A549 (cell line): Measurements from ENCODE around the gene ZNHIT2. TPM values are rescaled to one million over a fixed set of nuclear protein-coding genes. Genes with fewer than 3 reads are reported as not detected.

Experiments used
- ATAC-seq, 2 experiments: fragments of 200-7000 bp in 1 of 2; fragments of >200 bp in 1 of 2; cut with Nextera tagmentation in 1 of 2; cut with Tn5 transposase in 1 of 2; 3 replicates each; pipeline versions ENCODE4 v1.8.0 to v1.9.1; 2018 to 2020; ENCODE audit warnings: mild to moderate bottlenecking in 1 of 2, moderate library complexity in 1 of 2
- CTCF ChIA-PET: fragments of 300-600 bp; sonication (Branson Sonifier 250); formaldehyde crosslinking; extraction: SDS; loops from one replicate; lab custom pipeline; 2021; ENCODE audit warnings: antibody characterized with exemption, inconsistent platforms; lab: Yijun Ruan, JAX
- POLR2A ChIA-PET: fragments of 350-600 bp; formaldehyde crosslinking; extraction: SDS; loops from one replicate; lab custom pipeline; 2021; ENCODE audit warnings: antibody characterized with exemption, inconsistent platforms; lab: Yijun Ruan, JAX
- DNase-seq, 2 experiments: peaks; one replicate each; pipeline versions ENCODE4 v3.0.0 to v3.0.0-alpha.2; 2011 to 2016; ENCODE audit warnings: low read depth in 1 of 2, low spot score in 1 of 2
- FAIRE-seq: peaks from 2 replicates; lab custom pipeline; 2011; peaks lifted over from hg19 to GRCh38; lab: Jason Lieb, UNC
- H3K27ac ChIP-seq, 2 experiments: fragments of >200 bp; sonication (Bioruptor Twin); formaldehyde crosslinking; 3 replicates each; pipeline ENCODE4 v1.5.1; 2016 to 2017
- H3K4me1 ChIP-seq: fragments of >200 bp; sonication (Bioruptor Twin); formaldehyde crosslinking; 3 replicates; pipeline ENCODE4 v1.6.1; 2016
- H3K4me2 ChIP-seq: fragments of >200 bp; sonication (Bioruptor Twin); formaldehyde crosslinking; 3 replicates; pipeline ENCODE4 v1.6.1; 2016
- H3K4me3 ChIP-seq: fragments of >200 bp; sonication (Bioruptor Twin); formaldehyde crosslinking; 3 replicates; pipeline ENCODE4 v1.5.1; 2016
- H3K9me3 ChIP-seq: fragments of >200 bp; sonication (Bioruptor Twin); formaldehyde crosslinking; 3 replicates; pipeline ENCODE4 v1.6.1; 2016
- CEBPB ChIP-seq, 2 experiments: fragments of >200 bp in 1 of 2; sonication (Bioruptor Twin) in 1 of 2; formaldehyde crosslinking in 1 of 2; IDR thresholded peaks; 2 replicates each; pipeline ENCODE4 v1.6.1; 2012 to 2016
- CHD2 ChIP-seq: fragments of 150-350 bp; IDR thresholded peaks from 2 replicates; pipeline ENCODE4 v1.6.1; 2014; ENCODE audit warnings: low read length; ENCODE audit not compliant: partially characterized antibody
- CHD4 ChIP-seq: fragments of 200-600 bp; sonication (generic); IDR thresholded peaks from 2 replicates; pipeline ENCODE4 v1.6.1; 2016; ENCODE audit warnings: antibody characterized with exemption, mild to moderate bottlenecking, borderline replicate concordance
- EHMT2 ChIP-seq: fragments of 200-600 bp; sonication (generic); IDR thresholded peaks from 2 replicates; pipeline ENCODE4 v1.6.1; 2016; ENCODE audit warnings: antibody characterized with exemption, low read depth, mild to moderate bottlenecking, moderate library complexity
- EP300 ChIP-seq, 2 experiments: fragments of >200 bp; sonication (Bioruptor Twin); formaldehyde crosslinking; IDR thresholded peaks; 2 replicates in 1 of 2; 3 replicates in 1 of 2; pipeline ENCODE4 v1.6.1; 2016 to 2017
- FOSB ChIP-seq: fragments of 250-450 bp; sonication (Bioruptor Pico); IDR thresholded peaks from 2 replicates; pipeline ENCODE4 v1.5.0; 2020; ENCODE audit warnings: mild to moderate bottlenecking, moderate library complexity
- FOXS1 ChIP-seq: fragments of 250-450 bp; sonication (Bioruptor Pico); IDR thresholded peaks from 2 replicates; pipeline ENCODE4 v1.5.0; 2020; ENCODE audit warnings: mild to moderate bottlenecking, moderate library complexity
- HOXB13 ChIP-seq: fragments of 250-450 bp; sonication (Bioruptor Pico); IDR thresholded peaks from 2 replicates; pipeline ENCODE4 v1.5.0; 2020; ENCODE audit warnings: low read depth, mild to moderate bottlenecking, moderate library complexity
- JUN ChIP-seq, 2 experiments: fragments of >200 bp; sonication (Bioruptor Twin); formaldehyde crosslinking; IDR thresholded peaks; 2 replicates in 1 of 2; 3 replicates in 1 of 2; pipeline ENCODE4 v1.6.1; 2016 to 2017
- JUNB ChIP-seq: fragments of >200 bp; sonication (Bioruptor Twin); formaldehyde crosslinking; IDR thresholded peaks from 2 replicates; pipeline ENCODE4 v1.6.1; 2016
- NFE2L2 ChIP-seq: fragments of 150-350 bp; conservative IDR thresholded peaks from 2 replicates; pipeline ENCODE4 v1.6.1; 2014; ENCODE audit warnings: low read length
- RAD21 ChIP-seq, 2 experiments: fragments of >200 bp in 1 of 2; sonication (Bioruptor Twin) in 1 of 2; formaldehyde crosslinking in 1 of 2; IDR thresholded peaks in 1 of 2; conservative IDR thresholded peaks in 1 of 2; 2 replicates in 1 of 2; 3 replicates in 1 of 2; pipeline ENCODE4 v1.6.1; 2012 to 2018; ENCODE audit warnings: inconsistent platforms in 1 of 2
- RARB ChIP-seq: fragments of 250-450 bp; sonication (Bioruptor Pico); IDR thresholded peaks from 2 replicates; pipeline ENCODE4 v1.8.0; 2021; ENCODE audit warnings: mild to moderate bottlenecking, moderate library complexity
- TP53 ChIP-seq: fragments of 250-450 bp; sonication (Bioruptor Pico); IDR thresholded peaks from 2 replicates; pipeline ENCODE4 v1.5.0; 2021; ENCODE audit warnings: mild to moderate bottlenecking, moderate library complexity
- ZSCAN20 ChIP-seq: fragments of 250-450 bp; sonication (Bioruptor Pico); IDR thresholded peaks from 2 replicates; pipeline ENCODE4 v1.8.0; 2022; ENCODE audit warnings: mild to moderate bottlenecking, moderate library complexity
- WGBS: methylation state at CpG from one replicate; pipeline ENCODE4 v1.1.6; 2017; ENCODE audit errors: missing lambda C conversion rate; 5-methylcytosine and 5-hydroxymethylcytosine counted together
- polyA plus RNA-seq, 4 experiments: library from polyadenylated mRNA; depleted of rRNA in 3 of 4; stranded (reverse); fragments of >200 nt; fragmentation: RNase III in 1 of 4; extraction: RNeasy Plus Mini Kit Qiagen cat#74134 plus additional on column Dnase treatment in 1 of 4; gene quantifications; 2 replicates in 3 of 4; 3 replicates in 1 of 4; pipeline ENCODE4 v1.2.3, GENCODE V29; 2011 to 2017
- TF ChIP-seq, protein P1 (sequence below): IDR thresholded peaks from 2 replicates; pipeline ENCODE4 v1.6.1; 2012
- TF ChIP-seq, protein P2 (sequence below): fragments of >200 bp; sonication (Bioruptor Twin); formaldehyde crosslinking; IDR thresholded peaks from 2 replicates; pipeline ENCODE4 v1.6.1; 2016
- TF ChIP-seq, protein P3 (sequence below): fragments of 250-450 bp; sonication (Bioruptor Pico); IDR thresholded peaks from 2 replicates; pipeline ENCODE4 v1.5.0; 2021; ENCODE audit warnings: mild to moderate bottlenecking, moderate library complexity, borderline replicate concordance
- TF ChIP-seq, protein P4 (sequence below): fragments of >200 bp; sonication (Bioruptor Twin); formaldehyde crosslinking; IDR thresholded peaks from 3 replicates; pipeline ENCODE4 v1.6.1; 2016
- TF ChIP-seq, protein P5 (sequence below): IDR thresholded peaks from 2 replicates; pipeline ENCODE4 v1.6.1; 2012
- TF ChIP-seq, protein P6 (sequence below): fragments of 450-650 bp; IDR thresholded peaks from 2 replicates; pipeline ENCODE4 v1.6.1; 2014; ENCODE audit warnings: antibody characterized with exemption
- TF ChIP-seq, protein P7 (sequence below): fragments of 200-600 bp; sonication (generic); IDR thresholded peaks from 2 replicates; pipeline ENCODE4 v1.6.1; 2016; ENCODE audit warnings: antibody characterized with exemption, mild to moderate bottlenecking, moderate library complexity

ZNHIT2 gene
- polyA plus RNA-seq, 2 of the 4 experiments (the other 2 are of a cell fraction) = 5.5 to 13.5 TPM

DNA sequence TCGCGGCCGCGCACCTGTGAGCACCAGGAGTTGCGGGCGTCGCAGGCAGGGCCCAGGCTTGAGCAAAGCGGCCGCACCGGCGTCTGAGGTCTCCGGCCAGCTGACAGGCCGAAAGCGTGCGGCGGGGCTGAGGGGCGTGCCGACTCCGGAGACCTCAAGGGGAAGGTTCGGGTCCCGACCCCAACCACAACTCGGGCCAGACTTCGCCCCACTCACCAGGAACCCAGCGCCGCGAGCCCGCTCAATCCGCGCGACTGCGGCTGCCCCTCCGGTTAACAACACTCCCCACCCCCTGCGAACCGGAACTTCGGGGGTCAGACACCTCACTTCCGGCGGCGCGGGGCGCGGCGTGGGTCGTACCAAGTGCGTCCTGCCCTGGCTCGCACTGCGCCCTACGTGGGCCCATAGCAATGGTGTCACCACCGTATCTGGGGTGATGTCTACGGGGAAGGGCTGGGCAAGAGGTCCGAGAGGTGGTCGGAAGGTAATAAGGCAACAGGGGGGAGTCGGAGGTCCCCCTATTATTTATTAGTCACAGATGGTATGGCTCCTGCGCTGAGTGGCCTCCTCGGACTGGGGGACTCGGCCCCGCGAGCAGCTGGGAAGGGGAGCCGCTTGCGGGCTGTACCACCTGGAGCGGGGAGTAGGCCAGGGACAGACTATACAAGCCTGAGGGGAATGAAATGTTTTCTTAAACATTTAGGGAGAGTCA, 16.9 kb upstream of the ZNHIT2 start, which contains the start of gene SYVN1 (continued):
- no peak for TF ChIP-seq CHD4
- TF ChIP-seq, protein P1, sequence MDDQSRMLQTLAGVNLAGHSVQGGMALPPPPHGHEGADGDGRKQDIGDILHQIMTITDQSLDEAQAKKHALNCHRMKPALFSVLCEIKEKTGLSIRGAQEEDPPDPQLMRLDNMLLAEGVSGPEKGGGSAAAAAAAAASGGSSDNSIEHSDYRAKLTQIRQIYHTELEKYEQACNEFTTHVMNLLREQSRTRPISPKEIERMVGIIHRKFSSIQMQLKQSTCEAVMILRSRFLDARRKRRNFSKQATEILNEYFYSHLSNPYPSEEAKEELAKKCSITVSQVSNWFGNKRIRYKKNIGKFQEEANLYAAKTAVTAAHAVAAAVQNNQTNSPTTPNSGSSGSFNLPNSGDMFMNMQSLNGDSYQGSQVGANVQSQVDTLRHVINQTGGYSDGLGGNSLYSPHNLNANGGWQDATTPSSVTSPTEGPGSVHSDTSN = no peak; the same call in 1 of the 2 replicates
- TF ChIP-seq, protein P2, sequence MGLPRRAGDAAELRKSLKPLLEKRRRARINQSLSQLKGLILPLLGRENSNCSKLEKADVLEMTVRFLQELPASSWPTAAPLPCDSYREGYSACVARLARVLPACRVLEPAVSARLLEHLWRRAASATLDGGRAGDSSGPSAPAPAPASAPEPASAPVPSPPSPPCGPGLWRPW = no peak
- no peak for TF ChIP-seq FOSB (CRISPR knock-in tag)
- TF ChIP-seq RAD21 (conservative IDR thresholded peaks at IDR 0.05 in 1 of 2, IDR thresholded peaks at IDR 0.05 in 1 of 2) = peak in 1 of 2 experiments; percentile 1; a peak in 1 of 5 replicates
- TF ChIP-seq RARB = peak; percentile 61; the same call in 1 of the 2 replicates
- TF ChIP-seq EP300 (IDR thresholded peaks at IDR 0.05) = no peak
- TF ChIP-seq TP53 (CRISPR knock-in tag) = peak; percentile 66; the same call in 1 of the 2 replicates
- TF ChIP-seq, protein P3, sequence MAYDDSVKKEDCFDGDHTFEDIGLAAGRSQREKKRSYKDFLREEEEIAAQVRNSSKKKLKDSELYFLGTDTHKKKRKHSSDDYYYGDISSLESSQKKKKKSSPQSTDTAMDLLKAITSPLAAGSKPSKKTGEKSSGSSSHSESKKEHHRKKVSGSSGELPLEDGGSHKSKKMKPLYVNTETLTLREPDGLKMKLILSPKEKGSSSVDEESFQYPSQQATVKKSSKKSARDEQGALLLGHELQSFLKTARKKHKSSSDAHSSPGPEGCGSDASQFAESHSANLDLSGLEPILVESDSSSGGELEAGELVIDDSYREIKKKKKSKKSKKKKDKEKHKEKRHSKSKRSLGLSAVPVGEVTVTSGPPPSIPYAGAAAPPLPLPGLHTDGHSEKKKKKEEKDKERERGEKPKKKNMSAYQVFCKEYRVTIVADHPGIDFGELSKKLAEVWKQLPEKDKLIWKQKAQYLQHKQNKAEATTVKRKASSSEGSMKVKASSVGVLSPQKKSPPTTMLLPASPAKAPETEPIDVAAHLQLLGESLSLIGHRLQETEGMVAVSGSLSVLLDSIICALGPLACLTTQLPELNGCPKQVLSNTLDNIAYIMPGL (CRISPR knock-in tag) = no peak
- TF ChIP-seq, protein P4, sequence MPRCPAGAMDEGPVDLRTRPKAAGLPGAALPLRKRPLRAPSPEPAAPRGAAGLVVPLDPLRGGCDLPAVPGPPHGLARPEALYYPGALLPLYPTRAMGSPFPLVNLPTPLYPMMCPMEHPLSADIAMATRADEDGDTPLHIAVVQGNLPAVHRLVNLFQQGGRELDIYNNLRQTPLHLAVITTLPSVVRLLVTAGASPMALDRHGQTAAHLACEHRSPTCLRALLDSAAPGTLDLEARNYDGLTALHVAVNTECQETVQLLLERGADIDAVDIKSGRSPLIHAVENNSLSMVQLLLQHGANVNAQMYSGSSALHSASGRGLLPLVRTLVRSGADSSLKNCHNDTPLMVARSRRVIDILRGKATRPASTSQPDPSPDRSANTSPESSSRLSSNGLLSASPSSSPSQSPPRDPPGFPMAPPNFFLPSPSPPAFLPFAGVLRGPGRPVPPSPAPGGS = peak; percentile 45; the same call in 2 of the 3 replicates
- TF ChIP-seq, protein P5, sequence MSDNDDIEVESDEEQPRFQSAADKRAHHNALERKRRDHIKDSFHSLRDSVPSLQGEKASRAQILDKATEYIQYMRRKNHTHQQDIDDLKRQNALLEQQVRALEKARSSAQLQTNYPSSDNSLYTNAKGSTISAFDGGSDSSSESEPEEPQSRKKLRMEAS = no peak; the same call in none of the 2 replicates
- no peak for TF ChIP-seq NFE2L2
- TF ChIP-seq, protein P6, sequence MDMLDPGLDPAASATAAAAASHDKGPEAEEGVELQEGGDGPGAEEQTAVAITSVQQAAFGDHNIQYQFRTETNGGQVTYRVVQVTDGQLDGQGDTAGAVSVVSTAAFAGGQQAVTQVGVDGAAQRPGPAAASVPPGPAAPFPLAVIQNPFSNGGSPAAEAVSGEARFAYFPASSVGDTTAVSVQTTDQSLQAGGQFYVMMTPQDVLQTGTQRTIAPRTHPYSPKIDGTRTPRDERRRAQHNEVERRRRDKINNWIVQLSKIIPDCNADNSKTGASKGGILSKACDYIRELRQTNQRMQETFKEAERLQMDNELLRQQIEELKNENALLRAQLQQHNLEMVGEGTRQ = no peak
- no peak for TF ChIP-seq HOXB13 (CRISPR knock-in tag)
- TF ChIP-seq CEBPB (IDR thresholded peaks at IDR 0.05) = no peak
- no peak for TF ChIP-seq FOXS1 (CRISPR knock-in tag)
- no peak for TF ChIP-seq EHMT2
- TF ChIP-seq, all 56 proteins: peak for 11

DNA sequence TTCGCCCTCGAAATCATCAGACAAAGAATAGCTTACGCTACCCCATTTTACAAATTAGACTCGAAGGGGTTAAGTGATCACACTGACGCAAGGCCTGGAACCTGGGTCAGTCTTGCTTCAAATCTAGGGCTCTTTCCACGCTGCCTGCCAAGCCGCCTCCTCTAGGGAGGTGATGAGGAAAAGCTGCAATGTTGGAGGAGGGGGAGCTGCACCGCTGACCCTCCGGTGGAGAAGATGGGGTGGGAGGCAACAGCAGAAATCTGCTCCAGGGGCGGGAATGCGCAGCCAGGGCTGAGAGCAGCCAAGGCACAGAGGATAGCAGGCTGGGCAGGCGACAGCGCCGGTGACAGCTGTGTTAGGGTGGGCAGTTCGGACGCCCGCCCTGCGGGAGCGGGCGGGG, 16.2 kb upstream of the ZNHIT2 start:
- 1% methylated on average over 20 of the region's 20 CpGs for WGBS

More for the DNA sequence above, 16.2 kb upstream of the ZNHIT2 start:
- peaks cover 15% of the 10 kb centered on the region for H3K4me1 ChIP-seq
- no peak for TF ChIP-seq JUN (IDR thresholded peaks at IDR 0.05)
- TF ChIP-seq CHD2 = no peak
- no peak for TF ChIP-seq CEBPB (IDR thresholded peaks at IDR 0.05)
- no peak for TF ChIP-seq RARB
- TF ChIP-seq ZSCAN20 (CRISPR knock-in tag) = no peak
- no peak for TF ChIP-seq JUNB
- TF ChIP-seq, protein P7, sequence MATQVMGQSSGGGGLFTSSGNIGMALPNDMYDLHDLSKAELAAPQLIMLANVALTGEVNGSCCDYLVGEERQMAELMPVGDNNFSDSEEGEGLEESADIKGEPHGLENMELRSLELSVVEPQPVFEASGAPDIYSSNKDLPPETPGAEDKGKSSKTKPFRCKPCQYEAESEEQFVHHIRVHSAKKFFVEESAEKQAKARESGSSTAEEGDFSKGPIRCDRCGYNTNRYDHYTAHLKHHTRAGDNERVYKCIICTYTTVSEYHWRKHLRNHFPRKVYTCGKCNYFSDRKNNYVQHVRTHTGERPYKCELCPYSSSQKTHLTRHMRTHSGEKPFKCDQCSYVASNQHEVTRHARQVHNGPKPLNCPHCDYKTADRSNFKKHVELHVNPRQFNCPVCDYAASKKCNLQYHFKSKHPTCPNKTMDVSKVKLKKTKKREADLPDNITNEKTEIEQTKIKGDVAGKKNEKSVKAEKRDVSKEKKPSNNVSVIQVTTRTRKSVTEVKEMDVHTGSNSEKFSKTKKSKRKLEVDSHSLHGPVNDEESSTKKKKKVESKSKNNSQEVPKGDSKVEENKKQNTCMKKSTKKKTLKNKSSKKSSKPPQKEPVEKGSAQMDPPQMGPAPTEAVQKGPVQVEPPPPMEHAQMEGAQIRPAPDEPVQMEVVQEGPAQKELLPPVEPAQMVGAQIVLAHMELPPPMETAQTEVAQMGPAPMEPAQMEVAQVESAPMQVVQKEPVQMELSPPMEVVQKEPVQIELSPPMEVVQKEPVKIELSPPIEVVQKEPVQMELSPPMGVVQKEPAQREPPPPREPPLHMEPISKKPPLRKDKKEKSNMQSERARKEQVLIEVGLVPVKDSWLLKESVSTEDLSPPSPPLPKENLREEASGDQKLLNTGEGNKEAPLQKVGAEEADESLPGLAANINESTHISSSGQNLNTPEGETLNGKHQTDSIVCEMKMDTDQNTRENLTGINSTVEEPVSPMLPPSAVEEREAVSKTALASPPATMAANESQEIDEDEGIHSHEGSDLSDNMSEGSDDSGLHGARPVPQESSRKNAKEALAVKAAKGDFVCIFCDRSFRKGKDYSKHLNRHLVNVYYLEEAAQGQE = peak; percentile 10; the same call in 1 of the 2 replicates
- CTCF ChIA-PET = interaction anchor here (0.9 to 2.3 kb wide), 3 partner anchors 16 to 132 kb away, joined by 3 to 13 read pairs (median 3); partner anchors contain the start of genes TM7SF2 and ZNHIT2
- H3K4me3 ChIP-seq = peak overlapping the region; percentile 89
- peak overlapping the region; percentile 96 to 98 for H3K27ac ChIP-seq
- no peak for FAIRE-seq
- POLR2A ChIA-PET = interaction anchor here (1.8 to 3.0 kb wide), 3 partner anchors 9 to 47 kb away, joined by 12 to 37 read pairs (median 28); partner anchors contain the start of genes CAPN1, FAU and MRPL49
- ATAC-seq = peak in 1 of 2 experiments; percentile 0; a peak in 2 of 6 replicates
- no peaks in the 10 kb centered on the region for H3K9me3 ChIP-seq
- peak overlapping the region; percentile 100 for H3K4me2 ChIP-seq
- no peak for DNase-seq
